PFSK-1 (cell line): Measurements from ENCODE around the gene AMIGO2.

Source experiments
- FOXP2 ChIP-seq: optimal IDR thresholded peaks from 2 replicates; pipeline ENCODE3; 2011; ENCODE audit warnings: borderline replicate concordance, control low read depth, inconsistent platforms; ENCODE audit not compliant: insufficient read depth; ENCODE audit errors: extremely low read length, extremely low read depth
- POLR2AphosphoS5 ChIP-seq: IDR thresholded peaks from 2 replicates; pipeline ENCODE4 v1.6.1; 2012; ENCODE audit warnings: low read depth, mild to moderate bottlenecking, control low read depth, low read length, moderate library complexity
- TAF1 ChIP-seq: IDR thresholded peaks from 2 replicates; pipeline ENCODE4 v1.6.1; 2012; ENCODE audit warnings: low read length, control low read depth, borderline replicate concordance; ENCODE audit not compliant: insufficient read depth
- TF ChIP-seq, protein P1 (sequence below), 2 experiments: IDR thresholded peaks; 2 replicates each; pipeline versions ENCODE4 v1.6.1 to v1.8.0; 2011 to 2012; ENCODE audit warnings: low read depth in 2 of 2, low read length in 2 of 2, control low read depth in 1 of 2, inconsistent platforms in 1 of 2, mild to moderate bottlenecking in 1 of 2, moderate library complexity in 1 of 2; ENCODE audit not compliant: insufficient read depth in 1 of 2

DNA sequence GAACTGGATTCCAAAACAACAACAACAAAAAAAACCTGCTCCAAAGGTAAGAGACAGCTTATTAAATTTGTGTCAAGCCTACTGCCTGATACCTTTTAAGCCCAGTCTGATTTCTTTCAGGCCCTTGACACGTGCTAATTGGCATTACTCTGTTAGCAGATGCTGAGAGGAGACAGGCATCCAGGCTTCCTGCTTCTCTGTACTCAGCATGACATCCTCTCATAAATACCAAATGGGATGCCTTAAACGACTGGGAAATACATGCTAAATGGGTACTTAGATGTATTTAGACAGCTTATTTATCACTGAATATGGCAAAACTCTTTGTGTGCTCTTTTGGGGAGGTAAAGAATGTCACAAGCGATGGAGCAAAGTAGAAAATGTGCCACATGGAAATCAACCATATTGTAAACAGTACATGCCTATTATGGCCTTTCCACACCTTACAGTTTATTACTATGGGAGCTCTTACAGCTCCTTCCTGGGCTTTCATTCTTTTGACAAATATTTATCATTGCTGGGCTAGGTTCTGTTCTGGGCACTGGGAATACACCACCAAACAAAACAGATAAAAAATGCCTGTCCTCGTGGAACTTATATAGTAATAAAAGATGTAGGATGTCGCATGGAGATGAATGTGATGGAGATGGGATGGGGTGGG is 11.9 kb downstream of the AMIGO2 start:
- TF ChIP-seq, protein P1, sequence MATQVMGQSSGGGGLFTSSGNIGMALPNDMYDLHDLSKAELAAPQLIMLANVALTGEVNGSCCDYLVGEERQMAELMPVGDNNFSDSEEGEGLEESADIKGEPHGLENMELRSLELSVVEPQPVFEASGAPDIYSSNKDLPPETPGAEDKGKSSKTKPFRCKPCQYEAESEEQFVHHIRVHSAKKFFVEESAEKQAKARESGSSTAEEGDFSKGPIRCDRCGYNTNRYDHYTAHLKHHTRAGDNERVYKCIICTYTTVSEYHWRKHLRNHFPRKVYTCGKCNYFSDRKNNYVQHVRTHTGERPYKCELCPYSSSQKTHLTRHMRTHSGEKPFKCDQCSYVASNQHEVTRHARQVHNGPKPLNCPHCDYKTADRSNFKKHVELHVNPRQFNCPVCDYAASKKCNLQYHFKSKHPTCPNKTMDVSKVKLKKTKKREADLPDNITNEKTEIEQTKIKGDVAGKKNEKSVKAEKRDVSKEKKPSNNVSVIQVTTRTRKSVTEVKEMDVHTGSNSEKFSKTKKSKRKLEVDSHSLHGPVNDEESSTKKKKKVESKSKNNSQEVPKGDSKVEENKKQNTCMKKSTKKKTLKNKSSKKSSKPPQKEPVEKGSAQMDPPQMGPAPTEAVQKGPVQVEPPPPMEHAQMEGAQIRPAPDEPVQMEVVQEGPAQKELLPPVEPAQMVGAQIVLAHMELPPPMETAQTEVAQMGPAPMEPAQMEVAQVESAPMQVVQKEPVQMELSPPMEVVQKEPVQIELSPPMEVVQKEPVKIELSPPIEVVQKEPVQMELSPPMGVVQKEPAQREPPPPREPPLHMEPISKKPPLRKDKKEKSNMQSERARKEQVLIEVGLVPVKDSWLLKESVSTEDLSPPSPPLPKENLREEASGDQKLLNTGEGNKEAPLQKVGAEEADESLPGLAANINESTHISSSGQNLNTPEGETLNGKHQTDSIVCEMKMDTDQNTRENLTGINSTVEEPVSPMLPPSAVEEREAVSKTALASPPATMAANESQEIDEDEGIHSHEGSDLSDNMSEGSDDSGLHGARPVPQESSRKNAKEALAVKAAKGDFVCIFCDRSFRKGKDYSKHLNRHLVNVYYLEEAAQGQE (IDR thresholded peaks at IDR 0.05; ENCODE audit: insufficient read depth in 1 of 2, low read depth in 2 of 2, low read length in 2 of 2) = no peak
- TF ChIP-seq TAF1 (no peak), FOXP2 (no peak), POLR2AphosphoS5 (no peak)
